ENCODE results near the gene LDB3.

Gene LDB3

DNA sequence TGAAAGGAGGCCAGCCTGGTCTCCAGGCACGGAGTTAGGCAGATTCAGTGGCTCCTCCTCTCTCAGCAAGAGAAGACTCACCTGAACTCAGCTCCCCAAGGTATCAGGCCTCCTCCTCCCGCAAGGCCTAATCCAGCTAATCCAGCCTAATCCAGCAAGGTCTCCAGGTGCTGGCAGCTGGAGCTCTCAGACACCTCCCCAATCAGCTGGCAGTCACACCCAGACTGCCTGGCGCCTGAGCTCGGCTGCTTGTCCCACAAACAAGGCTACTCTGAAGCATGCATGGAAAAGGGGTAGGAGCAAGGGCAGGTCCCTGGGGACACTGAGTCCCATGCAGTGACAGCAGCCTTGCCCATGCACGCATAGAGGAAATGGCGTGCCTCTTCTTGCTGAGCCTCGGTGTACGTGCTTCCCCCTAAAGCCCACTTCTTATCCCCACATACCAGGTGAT, 17.3 kb upstream of the LDB3 start:
- in situ Hi-C loops (cut with MboI; ENCODE audit: low sequenced_read_pairs) = no loop called here

DNA sequence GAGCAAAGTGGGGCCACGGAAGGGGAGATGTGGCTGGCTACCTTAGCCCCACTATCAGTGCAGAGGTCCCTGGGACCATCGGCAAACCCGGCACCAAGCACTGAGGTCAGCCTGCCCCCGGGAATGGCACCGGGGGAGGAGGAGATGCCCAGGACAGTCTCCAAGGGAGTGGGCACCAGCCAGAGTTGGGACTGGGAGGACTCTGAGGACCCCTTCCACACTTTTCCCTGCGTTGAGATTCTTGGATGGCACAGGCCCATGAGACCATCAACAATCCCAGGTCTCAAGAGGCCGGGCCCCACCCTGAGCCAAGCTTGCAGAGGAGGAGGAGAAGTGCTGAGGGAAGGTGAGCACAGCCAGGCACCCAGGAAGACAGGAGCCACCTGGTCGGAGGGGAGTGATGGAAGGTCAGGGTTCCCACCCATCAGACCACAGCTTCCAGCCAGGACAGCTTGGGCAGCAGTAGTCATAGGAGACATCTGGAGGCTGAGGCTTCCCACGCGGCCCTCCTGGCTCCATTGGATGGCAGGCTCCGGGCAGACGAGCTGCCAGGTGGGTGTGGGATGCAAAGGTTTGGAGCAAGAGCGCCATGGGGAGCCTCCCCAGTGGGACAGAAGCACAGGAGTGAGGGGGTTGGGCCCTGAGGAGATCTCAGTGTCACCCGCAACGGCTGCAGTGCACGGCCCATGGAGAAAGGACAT, 16.5 kb upstream of the LDB3 start:
- in situ Hi-C loops (cut with MboI; ENCODE audit: low sequenced_read_pairs) = no loop called here

DNA sequence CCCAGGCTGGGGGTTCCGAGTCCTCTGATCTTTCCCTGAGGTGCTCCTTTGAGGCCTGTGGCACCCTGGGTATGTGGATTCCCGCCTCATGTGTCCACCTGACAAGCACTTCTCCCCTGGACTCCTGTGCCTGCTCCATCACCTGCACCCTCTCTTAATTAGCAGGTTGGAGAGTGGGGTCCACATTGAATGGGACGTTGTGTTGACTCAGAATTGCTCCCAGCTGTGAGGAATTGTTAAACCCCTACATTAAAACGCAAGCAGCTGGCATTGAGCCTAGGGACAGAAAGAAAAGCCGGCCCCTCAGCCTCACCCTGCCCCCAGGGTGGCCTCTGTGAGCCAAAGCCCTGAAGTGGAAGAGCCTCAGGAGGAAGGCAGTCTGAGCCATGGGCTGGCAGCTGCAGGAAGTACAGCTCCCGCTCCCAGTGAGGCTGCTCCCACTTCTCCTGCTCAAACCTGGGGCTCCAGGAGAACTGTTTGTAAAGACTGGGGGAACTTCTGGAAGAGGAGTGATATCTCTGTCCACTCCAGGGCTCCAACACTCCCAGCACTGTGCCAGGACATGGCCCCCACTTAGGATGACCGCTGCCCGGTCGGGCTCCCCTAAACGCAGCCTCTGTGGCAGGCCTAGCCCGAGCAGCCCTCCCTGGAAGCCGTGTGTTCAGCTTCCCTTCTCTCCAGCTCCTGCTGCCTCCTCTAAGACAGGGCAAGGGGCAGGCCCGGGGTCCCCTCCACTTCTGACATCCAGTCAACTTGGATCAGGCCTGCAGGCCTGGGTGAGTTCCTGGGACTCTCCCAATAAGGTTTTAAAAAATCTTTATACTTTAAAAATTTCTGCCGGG, 15.7 kb upstream of the LDB3 start:
- in situ Hi-C loops (cut with MboI; ENCODE audit: low sequenced_read_pairs) = no loop called here

DNA sequence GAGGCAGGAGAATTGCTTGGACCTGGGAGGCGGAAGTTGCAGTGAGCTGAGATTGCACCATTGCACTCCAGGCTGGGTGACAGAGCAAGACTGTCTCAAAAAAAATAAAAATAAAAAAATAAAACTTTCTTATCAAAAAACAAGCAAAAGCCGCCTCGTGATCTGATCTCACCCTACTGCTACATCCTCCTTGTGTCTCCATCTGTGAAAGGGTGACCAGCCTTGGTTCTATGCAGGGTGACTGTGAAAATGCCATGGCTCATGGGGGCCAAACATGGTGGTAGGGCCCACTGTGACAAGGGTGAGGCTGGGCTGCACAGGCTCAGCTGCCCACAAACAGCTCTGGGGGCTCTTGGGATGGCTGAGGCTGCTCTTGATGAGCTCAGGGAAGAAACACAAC, 14.9 kb upstream of the LDB3 start:
- in situ Hi-C loops (cut with MboI; ENCODE audit: low sequenced_read_pairs) = no loop called here

DNA sequence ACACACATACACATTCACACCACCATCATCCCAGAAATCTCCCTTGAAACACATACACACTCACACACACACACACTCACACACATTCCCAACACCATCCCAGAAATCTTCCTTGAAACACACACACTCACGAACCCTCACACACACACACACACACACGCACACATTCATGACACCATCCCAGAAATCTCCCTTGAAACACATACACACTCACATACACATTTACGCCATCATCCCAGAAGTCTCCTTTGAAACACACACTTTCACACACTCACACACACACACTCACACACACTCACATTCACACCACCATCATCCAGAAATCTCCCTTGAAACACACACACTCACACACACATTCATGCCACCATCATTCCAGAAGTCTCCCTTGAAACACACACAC, 14.3 kb upstream of the LDB3 start:
- in situ Hi-C loops (cut with MboI; ENCODE audit: low sequenced_read_pairs) = no loop called here

DNA sequence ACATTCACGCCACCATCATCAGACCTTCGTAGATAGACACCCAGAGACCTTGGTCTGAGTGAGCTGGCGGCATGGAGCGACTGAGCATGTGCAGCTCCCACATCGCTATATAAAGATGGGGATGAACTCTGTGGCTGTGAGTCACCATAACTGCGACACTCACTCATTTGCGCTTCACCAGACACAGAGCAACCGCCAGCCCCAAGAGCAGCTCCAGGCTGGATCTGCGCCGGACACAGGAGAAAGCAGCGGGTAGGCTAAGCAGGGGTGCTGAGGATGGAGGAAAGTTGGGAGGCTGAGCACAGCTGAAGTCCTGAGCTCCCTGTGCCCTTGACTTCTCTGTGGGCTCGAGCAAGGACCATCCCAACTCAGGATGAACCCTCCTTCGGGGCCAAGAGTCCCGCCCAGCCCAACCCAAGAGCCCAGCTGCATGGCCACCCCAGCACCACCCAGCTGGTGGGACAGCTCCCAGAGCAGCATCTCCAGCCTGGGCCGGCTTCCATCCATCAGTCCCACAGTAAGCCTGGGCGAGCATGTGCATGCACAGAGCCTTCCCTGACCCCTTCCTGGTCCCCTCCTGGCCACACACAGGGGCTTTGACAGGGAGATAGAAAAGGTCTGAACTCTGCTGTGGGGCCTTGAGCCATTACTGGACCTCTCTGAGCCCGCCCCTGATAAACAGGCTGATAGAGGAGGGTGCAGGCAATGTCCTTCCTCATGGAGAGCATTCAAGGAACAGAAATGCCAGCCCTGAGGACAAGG, 13.7 kb upstream of the LDB3 start, which contains the start of gene OPN4:
TSS of gene OPN4 (plus strand) at position 137 of the 762 bp plus-strand sequence. CDS start at position 374, 237 bp downstream.
- in situ Hi-C loops (cut with MboI; ENCODE audit: low sequenced_read_pairs) = no loop called here

DNA sequence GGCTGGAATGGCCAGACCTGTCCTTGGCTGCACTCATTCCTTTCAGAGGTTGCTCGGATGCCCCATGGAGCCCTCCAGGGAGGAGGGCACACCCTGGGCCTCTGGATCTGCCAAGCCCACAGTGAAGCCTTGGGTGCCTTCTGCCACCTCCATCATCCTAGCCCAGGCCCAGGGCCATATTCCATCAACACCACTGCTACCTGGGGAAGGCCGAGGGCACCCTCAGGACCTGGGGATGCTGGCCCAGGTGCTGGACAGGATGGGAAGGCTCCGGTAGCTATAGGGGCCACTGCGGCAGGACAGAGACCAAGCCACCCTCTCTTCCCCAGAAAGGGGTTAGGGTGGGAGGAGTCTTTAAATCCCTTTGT, 13.2 kb upstream of the LDB3 start:
- in situ Hi-C loops (cut with MboI; ENCODE audit: low sequenced_read_pairs) = no loop called here

DNA sequence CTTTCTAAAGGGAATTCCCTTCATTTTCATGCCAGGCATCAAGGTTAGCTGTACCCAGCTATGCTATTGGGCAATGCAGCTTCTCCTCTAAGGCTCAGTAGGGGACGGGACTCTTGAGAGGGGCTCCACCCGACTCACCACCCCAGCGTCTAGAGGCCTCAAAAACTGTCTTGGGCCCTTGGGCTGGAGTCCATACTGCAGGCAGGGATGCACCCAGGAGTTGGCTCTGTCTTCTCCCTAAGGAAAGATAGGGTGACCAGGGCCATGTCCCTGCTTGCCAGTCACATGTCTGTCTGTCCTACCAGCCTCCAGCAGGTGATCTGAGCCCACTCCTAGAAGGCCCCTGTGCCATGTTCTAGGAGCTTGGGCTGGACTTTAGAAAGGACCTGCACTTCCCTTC, 12.7 kb upstream of the LDB3 start:
- in situ Hi-C loops (cut with MboI; ENCODE audit: low sequenced_read_pairs) = no loop called here

DNA sequence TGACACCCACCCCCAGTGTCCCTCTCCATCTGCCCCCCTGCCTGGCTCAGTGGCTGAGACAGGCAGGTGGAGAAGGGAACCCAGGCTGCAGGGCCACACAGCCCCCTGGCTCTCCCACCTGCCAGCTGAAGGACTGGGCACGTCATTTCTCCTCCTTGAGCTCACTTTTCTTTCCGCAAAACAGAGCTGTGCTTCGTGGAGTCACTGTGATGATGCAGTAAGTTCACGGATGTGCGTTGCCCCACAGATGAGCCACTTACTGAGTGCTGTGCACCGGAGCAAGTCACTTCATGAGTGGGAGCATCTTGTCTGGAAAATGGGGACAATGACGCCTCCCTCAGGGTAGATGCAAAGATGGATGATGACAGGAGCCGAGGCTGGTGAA, 11.3 kb upstream of the LDB3 start:
- in situ Hi-C loops (cut with MboI; ENCODE audit: low sequenced_read_pairs) = no loop called here

DNA sequence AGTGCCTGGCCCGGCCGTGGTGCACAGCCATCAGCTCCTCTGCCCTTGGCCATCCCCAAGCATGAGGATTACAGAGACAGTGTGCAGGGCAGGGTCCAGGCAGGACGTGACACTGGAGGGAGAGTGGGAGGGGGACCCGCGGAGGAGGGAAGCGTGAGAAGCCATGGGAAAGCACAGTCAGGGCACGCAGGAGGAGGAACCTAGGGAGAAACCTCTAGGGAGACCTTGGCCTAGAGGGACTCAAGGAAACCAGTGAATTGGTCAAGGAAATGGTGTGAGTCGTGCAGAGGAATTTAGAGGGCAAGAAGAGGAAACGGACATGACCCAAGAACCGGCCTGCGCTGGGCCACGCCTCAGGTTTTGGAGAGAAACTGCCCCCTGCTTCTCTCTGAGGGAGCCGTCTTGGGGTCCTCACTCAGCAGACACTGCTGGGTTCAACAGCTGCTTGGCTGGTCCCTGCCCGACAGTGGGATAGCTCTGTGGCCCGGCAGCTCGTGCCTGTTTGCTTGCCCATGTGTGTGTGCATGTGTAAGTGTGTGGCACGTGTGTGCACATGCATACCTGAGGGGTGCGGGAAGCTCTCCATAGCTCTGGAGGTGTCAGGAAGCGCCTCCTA, 10.8 kb upstream of the LDB3 start:
- in situ Hi-C loops (cut with MboI; ENCODE audit: low sequenced_read_pairs) = no loop called here

DNA sequence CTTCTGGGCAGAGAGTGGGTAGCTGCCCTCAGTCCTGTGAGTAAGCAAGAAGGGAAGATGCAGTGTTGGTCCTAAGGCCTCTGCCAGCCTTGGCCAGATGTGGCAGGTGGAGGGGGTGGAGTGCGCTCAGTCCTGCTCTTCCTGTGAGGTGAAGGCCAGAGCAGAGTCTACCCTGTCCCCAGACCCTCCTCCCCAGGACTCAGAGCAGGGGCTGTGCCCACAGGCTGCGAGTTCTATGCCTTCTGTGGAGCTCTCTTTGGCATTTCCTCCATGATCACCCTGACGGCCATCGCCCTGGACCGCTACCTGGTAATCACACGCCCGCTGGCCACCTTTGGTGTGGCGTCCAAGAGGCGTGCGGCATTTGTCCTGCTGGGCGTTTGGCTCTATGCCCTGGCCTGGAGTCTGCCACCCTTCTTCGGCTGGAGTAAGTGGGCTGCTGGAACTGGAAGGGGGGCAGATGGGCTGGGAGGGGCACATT, 10.0 kb upstream of the LDB3 start:
- in situ Hi-C loops (cut with MboI; ENCODE audit: low sequenced_read_pairs) = no loop called here

DNA sequence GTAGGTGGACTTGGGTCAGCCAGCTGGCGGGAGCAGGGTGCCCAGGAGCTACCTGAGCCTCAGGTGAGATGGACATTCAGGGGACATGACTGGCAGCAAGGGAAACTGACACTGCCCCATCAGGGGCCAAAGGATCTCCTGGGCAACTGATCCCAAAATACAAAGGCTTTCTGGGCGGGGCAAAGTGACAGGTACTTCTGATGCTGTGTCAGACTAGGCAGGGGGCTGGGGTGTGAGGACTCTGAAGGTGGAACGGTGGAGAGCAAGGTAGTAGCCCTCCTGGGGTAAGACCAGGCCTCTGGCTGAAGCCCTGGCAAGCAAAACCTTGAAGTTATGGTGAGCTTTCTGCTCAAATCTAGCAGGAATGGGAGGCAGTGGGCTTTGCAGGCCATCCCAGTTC, 9.6 kb upstream of the LDB3 start:
- in situ Hi-C loops (cut with MboI; ENCODE audit: low sequenced_read_pairs) = no loop called here

DNA sequence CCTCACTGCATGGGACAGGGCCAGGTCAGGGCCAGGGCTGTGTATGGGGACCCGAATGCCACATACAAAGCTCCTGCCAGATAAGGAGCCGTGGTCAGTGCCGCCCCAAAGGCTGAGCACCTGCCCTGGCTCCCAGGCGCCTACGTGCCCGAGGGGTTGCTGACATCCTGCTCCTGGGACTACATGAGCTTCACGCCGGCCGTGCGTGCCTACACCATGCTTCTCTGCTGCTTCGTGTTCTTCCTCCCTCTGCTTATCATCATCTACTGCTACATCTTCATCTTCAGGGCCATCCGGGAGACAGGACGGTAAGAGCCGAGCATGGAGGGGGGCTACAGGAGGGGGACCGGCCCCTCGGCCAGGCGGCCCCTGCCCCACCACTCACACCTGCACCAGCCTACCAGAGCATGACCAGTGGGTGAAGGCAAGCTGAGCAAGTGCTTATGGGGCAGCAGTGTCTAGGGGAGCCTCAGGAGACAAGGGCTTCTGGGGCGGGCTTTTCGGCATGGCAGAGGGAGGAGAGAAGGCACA, 9.1 kb upstream of the LDB3 start:
- in situ Hi-C loops (cut with MboI; ENCODE audit: low sequenced_read_pairs) = no loop called here

DNA sequence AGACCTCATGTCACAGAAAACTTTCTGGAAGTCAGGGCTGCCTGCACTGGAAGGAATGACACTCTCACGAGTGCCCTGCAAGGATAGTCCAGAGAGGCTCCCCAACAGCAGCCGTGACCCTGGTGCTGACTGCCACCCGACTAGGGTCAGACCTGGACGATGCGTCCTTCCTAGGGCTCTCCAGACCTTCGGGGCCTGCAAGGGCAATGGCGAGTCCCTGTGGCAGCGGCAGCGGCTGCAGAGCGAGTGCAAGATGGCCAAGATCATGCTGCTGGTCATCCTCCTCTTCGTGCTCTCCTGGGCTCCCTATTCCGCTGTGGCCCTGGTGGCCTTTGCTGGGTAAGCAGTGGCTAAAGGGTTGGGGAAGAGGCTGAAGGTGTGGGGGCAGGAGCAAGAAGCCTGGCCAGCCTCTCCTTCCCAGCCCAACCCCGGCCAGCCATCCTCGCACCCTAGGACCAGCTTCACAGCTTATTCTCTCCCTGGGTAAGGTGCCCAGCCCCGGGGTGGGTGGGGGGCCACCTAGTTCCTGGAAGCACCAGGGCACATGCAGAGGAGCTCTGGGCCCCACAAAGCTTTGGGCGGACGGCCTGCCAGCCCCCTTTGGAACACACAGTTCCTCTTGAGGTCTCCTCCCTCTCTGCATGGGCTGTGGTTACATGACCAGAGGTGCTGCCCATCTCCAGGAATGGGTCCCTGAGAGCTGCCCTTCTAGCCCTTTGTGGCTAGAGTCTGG, 8.4 kb upstream of the LDB3 start:
- in situ Hi-C loops (cut with MboI; ENCODE audit: low sequenced_read_pairs) = no loop called here

DNA sequence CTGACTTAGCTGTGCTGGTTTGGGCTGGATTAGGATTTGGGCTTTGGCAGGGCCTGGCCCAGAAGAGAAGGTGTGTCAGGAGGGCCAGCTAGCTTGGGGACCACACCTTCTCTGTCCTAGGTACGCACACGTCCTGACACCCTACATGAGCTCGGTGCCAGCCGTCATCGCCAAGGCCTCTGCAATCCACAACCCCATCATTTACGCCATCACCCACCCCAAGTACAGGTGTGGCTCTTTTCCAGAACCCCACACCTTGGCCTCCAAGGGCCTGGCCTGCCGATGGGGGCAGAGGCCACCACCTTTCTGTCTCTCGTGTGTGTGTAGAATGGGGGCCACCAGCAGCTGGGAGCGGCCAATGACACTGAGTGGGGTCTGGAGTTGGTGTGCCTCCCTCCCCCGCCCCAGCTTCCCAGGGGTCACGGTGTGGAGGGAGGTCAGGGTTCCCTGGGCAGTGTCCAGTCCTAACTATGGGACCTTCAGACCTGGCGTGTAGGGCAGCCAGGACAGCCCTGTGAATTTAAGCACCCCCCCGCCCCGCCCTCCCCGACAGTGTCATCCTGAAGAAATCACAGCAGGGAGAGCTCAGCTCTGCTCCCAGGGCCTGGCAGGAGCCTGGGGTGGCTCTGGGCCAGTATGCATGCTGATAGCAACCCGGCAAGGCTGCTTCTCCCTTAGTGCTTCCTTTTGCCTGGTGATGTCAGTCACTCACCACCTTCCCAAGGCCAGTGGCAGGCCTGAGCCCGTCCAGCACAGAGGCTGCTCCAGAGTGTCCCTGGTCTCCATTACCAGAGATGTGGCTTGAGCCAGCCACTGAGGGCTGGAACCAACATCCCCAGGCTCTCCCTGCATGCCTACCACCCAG, 6.9 kb upstream of the LDB3 start:
- in situ Hi-C loops (cut with MboI; ENCODE audit: low sequenced_read_pairs) = no loop called here

DNA sequence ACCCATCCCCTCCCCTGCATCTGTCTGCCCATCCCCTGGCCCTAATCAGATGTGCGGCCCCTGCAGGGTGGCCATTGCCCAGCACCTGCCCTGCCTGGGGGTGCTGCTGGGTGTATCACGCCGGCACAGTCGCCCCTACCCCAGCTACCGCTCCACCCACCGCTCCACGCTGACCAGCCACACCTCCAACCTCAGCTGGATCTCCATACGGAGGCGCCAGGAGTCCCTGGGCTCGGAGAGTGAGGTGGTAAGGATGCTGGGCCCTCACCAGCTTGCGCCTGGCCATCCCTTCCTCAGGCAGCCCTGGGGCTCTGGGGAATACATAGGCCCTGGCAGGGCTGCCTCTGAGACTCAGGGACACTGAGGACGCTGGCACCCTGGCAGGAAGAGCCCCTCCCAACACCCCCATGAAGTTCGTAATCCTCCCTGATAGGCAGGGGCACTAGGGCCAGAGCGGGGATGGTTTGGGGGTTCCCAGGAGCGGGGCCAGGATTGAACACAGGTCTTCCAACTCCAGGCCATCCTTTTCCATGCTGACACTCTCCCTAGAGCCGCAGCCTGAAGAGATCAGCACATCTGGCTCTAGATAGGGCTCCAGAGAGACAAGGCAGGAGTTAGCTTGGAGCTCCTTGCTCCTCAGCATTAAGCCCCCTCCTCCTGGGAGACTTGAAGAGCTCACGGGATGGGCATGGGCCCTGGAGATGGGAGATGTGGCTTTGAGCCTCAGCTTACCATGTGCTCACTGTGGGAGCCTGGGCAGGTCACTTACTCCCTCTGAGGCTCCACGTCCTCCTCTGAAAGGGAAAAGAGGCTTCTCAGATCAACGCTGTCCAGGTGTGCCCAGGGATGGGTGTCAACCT, 5.9 kb upstream of the LDB3 start:
- in situ Hi-C loops (cut with MboI; ENCODE audit: low sequenced_read_pairs) = no loop called here

DNA sequence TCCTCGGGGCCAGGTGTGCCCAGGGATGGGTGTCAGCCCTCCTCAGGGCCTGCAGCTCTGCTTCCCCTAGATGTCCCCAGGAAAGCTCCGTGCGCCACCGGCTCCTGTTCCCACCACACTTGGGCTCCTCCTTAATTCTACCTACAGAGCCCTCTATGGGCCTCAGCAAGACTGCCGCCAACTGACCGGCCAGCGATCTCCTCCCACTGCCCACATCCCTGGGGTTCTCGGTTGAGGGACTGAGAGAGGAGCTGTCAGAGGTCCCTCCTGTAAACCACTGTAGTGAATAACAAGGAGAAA, 5.3 kb upstream of the LDB3 start:
- in situ Hi-C loops (cut with MboI; ENCODE audit: low sequenced_read_pairs) = no loop called here

DNA sequence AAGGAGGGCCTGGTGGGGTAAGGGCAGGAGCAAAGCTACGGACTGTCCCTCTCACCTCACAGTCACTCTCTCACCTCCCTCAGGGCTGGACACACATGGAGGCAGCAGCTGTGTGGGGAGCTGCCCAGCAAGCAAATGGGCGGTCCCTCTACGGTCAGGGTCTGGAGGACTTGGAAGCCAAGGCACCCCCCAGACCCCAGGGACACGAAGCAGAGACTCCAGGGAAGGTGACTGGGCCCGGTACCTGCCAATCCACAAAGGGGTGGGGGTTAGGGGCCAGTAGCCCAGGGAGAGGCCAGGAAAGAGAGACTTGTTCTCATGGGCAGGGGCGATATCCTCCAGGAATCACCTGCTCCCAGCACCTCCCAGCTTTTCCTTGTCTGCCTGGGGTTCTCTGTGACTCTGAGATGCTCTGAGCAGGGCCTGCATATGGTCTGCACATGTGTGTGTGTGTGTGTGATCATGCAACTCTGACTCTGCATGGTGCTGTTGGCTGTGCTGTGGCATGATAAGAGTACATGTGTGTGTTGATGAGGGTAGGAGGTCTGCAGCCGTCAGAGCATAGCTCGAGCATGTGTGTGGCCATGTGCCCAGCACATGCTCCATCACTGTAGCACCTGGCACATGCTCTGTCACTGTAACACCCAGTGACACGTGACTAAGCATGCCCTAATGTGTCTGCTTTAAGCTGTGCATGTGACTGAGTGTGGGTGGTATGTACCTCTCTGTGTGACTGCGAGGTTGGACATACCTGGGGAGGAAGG, 4.6 kb upstream of the LDB3 start:
- in situ Hi-C loops (cut with MboI; ENCODE audit: low sequenced_read_pairs) = no loop called here
